HUDEP-2 (cell line): ENCODE results near the gene ANKS1B.
"Not testable (repeated sequence)": the region's sequence is repeated elsewhere in the genome, so short reads cannot be mapped to it uniquely, and the experiment has no call there.

Experiments used
- DNase-seq, 76 experiments: peaks; one replicate each; lab custom pipeline; 2025; ENCODE audit not compliant: unreplicated experiment in 76 of 76; lab: John Stamatoyannopoulos, UW

ANKS1B gene

DNA sequence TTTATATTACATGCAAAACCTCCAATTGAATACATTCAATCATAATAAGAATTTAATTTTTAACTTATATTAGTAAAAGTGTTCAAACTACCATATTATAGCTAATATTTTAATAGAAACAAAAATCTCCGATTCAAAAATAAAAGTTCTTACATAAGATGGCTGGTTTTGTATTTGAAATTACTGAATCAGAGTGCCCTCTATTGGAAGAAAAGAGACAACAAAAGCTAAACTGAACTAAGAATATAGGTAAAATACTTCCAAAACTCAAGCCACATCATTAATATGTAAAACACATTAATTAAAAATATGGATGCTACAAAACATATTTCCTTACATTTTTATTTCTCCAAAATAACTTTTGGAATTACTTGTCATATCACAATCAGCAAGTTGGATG, 216.9 kb downstream of the ANKS1B start:
- DNase-seq, result peak in 2 of 76 experiments; percentile 0 to 2

DNA sequence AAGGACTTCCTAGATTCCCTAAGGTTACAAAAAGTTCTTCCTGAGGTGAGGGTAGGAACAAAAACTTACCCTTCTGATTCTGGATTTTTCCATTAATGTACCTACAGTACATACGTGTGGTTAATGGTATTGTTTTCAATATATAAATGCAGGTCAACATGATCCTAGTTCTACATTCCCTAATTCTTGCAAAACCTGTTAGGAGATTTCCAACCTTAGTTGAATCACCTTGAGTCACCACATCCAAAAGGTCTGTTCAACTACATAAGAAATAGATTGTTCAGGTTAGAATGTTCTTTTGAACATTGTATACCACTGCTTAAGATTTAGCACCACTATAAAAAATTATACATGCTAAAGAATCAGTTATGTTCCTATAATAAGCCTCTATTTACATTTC, 218.3 kb downstream of the ANKS1B start:
- DNase-seq, result no peak

DNA sequence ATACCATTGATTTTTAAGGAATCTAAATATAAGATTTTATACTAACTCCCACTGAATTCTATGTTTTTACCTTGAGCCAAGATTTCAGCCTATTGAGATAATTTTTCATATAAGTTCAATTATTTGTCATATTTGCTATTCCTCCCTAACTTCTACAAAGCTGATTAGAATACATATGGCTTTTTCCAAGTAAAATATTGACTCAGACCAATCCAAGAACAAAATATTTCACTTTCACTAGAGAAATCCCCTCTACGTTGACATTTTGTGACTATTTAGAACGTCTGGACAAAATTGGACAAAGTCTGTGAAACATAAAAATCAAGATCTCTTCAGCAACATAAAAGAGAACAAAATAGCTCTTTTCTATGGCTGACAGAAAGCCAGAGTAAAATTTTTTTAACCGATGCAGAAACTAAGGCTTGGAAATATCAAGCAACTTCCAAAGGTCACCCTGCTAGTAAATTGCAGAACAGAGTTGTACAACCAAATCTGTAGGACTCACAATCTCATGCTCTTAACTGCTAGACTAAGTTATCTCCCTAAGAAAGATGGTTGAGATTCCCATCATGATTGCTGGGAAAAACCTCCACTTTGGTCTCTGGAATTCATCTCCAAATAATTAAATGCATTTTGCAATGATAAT, 219.1 kb downstream of the ANKS1B start:
- no peak for DNase-seq

DNA sequence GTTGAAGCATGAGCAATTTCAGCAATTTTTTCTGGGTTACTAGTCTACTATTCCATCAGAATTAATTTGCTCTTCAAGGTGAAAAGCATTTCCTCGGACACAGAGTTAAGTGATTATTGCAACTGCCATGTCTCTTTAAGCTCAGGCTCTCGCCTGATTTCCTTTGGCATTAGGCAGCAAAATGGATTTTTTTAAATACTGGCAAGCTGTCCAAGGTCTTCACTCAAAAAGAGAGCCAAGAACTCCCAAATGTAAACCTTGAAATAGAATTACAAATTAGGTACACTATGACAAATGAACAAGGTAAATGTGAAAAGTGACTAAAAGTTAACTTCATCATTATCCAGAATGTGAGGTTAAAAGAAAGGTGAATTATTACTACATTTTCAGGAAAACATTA, 225.3 kb downstream of the ANKS1B start:
- DNase-seq, result no peak

DNA sequence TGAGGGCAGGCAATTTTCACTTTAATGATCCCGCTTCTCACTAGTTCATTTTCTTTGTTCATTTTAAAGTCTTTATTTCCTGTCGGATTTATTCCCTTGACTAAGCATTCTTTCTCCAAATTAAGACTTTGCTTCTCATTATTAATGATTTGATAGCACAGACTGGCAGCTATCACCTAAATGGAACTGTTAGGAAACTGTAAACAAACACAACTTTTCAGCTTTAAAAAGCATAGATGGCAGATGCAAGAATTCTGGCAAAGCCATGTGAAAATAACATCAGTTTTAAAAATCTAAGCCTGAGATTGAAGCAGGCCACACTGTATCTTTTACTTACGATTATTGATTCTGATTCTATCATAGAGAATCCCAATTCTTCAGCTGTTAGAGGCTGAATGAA, 225.7 kb downstream of the ANKS1B start:
- DNase-seq, result no peak

DNA sequence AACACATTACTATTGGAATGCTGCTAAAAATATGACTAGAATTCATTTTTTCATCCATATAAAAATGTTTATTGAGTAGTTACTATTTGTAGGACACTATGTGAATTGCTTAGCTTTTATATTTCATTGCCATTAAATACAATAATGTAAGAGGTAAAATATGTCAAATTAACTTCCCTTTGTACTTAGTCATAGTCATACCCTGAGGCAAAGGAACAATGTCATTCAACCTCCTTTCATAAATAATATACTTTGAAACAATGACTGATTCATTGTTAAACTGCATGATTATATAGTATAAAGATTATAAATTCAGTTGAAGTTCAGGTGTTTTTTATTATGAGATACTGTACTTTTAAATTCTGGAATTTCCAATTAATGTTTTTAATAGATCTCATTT, 232.0 kb downstream of the ANKS1B start:
- DNase-seq, result no peak

DNA sequence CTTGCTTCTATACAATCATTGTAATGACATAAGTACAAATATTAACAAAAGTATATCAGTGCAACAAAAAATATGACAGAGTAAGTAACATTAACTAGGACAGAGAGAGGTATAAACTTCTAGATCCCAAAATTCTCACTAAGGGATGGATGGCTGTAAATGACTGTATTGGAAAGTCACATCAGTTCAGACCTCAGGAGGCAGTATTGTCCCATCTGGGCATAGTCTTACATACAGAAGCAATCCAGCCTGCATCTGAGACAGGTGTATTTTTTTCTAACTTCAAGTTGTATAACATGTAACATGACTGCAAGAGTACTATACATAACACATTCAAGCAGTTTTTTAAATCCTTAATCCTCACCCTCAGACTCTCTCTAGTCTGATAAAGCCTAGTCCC, 238.2 kb downstream of the ANKS1B start:
- DNase-seq, result no peak

DNA sequence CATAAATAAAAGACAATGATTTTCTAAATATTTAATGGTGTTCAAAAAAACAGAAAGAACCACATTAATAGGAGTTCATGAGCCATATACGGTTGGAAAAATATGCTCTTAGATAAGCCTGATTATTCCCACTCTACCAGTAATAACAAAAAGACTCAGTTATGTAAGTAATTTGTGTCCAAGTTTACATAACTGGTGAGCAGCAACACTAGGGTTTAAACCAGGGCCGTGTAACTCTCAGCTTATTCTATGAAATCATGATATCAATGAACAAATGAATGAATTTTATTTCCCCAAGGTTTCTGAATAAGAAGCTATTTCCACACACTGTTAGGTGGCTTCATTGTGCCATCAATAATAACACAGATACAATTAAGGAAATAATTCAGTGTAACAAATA, 238.8 kb downstream of the ANKS1B start:
- DNase-seq, result no peak

DNA sequence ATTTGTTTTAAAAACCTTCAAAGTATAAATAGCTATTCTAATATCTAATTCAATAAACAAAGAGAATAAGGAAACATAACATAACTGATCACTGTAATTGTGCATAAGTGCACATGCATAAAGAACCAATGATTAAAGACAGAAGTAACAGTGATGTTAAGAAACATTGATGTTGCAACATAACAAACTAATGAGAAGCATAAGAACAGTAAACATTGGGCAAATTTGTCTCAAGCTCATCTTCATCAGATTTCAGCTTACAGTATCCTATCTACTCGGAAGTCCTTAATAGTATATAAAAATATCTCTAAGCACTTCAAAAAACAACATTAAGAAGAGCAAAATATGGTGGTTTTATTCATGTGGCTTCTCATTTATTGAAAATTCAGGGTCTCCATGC, 239.6 kb downstream of the ANKS1B start:
- DNase-seq, result no peak

DNA sequence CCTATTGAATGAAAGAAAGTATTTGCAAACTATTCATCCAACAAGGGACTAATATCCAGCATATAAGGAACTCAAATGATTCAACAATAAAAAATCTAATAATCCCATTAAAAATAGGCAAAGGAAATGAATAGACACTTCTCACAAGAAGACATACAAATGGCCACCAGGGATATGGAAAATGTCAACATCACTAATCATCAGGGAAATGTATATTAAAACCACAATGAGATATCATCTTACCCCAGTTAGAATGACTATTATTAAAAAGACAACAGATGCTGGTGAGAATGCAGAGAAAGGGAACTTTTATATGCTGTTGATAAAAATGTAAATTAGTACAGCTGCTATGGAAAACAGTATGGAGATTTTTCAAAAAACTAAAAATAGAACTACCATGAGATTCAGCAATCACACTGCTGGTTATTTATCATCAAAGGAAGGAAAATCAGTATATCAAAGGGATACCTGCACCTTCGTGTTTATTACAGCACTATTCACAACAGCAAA, 247.9 kb downstream of the ANKS1B start:
- DNase-seq, result no peak

DNA sequence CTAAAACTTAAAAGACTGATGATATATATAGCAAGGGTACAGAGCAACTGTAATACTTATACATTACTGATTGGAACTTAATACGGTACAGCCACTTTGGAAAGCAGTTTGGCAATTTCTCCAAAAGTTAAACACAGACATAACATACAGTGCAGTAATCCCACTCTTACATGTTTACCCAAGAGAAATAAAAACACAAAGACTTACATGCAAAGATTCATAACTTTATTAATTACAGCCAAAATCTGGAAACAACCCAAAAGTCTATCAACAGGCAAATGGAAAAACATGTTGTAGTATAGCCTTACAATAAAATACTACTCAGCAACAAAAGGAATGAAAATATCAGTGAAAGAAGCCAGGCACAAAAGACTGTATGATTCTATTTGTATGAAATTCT, 252.6 kb downstream of the ANKS1B start:
- DNase-seq, result no peak

DNA sequence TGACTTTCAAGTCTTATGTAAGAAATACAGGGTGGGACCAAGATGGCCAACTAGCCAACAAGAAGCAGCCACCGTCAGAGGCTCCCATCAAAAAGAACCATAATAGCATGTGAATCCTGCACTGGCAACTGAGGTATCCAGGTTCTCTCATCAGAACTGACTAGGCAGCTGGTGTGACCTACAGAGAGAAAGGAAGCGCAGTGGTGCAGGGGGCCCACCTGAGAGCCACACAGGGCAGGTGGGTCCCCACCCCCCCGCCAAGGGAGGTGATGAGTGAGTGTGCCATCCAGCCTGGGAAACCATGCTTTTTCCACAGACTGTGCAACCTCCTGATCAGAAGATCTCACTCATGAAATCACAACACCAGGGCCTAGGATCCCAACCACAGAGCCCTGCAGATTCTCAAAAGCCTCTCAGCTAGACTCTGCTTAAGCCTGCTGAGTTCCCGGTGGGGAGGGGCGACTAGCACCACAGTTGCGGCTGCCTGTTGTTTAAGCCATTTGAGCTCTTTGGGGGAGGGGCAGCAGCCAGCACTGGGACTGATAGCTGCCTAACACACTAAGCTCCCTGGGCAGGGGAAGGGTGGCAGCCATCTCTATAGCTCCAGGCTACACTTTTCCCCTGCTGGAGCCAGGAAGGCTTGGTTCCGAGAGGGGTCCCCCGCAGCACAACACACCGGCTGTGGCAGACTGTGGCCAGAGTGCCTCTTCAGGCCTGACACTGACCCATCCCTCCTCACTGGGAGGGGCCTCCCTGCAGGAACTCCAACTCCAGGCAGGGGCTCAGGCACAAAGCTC, 261.8 kb downstream of the ANKS1B start:
- no peak for DNase-seq

DNA sequence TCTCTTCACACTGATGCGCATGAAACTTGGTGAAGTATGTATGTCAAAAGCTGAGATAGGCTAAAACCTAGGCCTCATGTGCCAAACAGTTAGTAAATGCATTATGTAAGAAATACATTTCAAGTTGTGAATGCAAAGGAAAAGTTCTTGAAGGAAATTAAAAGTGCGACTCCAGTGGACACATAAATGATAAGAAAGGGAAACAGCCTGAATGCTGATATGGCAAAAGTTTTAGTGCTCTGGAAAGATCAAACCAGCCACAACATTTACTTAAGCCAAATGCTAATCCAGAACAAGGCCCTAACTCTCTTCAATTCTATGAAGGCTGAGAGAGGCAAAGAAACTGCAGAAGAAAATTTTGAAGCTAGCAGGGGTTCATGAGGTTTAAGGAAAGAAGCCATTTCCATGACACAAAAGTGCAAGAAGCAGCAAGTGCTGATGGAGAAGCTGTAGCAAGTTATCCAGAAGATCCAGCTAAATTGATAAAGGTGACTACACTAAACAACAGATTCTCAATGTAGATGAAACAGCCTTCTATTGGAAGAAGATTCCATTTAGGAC, 262.9 kb downstream of the ANKS1B start:
- DNase-seq, result no peak

DNA sequence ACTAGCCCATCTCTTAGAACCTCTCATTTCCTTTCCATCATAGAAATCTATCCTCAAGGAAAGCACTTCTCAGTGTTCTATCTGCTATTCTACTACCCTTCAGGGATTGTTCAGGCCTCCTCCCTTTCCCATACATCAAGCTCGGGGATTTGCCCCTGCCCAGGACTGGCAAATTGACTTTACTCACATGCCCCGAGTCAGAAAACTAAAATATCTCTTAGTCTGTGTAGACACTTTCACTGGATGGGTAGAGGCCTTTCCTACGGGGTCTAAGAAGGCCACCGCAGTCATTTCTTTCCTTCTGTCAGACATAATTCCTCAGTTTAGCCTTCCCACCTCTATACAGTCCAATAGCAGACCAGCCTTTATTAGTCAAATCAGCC, 264.7 kb downstream of the ANKS1B start:
- not testable (repeated sequence) for DNase-seq

DNA sequence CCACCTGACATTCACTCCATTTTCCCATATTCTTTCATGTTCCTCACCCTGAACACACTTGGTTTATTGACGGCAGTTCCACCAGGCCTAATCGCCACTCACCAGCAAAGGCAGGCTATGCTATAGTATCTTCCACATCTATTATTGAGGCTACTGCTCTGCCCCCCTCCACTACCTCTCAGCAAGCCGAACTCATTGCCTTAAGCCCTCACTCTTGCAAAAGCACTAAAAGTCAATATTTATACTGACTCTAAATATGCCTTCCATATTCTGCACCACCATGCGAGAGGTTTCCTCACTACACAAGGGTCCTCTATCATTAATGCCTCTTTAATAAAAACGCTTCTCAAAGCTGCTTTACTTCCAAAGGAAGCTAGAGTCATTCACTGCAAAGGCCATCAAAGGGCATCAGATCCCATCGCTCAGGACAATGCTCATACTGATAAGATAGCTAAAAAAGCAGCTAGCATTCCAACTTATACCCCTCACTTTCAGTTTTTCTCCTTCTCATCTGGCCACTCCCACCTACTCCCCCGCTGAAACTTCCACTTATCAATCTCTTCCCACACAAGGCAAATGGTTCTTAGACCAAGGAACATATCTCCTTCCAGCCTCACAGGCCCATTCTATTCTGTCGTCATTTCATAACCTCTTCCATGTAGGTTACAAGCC, 265.2 kb downstream of the ANKS1B start:
- not testable (repeated sequence) for DNase-seq

DNA sequence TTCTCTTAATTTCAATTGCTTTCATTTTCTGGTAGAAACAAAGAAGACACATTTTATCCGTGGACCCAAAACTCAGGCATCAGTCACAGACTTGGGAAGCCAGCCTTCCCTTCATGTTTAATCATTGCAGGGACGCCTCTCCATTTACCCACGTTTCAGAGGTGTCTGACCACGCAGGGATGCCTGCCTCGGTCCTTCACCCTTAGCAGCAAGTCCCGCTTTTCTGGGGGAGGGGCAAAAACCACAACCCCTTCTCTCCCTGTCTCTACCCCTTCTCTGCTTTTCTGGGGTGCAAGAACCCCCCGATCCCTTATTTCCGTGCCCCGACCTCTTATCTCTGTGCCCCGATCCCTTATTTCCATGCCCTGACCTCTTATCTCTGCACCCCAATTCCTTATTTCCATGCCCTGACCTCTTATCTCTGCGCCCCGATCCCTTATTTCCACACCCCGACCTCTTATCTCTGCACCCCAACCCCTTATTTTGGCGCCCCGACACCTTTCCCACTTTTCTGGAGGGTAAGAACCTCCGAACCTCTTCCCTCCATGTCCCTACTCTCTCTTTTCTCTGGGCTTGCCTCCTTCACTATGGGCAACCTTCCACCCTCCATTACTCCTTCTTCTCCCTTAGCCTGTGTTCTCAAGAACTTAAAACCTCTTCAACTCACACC, 268.8 kb downstream of the ANKS1B start:
- DNase-seq, result not testable (repeated sequence)

DNA sequence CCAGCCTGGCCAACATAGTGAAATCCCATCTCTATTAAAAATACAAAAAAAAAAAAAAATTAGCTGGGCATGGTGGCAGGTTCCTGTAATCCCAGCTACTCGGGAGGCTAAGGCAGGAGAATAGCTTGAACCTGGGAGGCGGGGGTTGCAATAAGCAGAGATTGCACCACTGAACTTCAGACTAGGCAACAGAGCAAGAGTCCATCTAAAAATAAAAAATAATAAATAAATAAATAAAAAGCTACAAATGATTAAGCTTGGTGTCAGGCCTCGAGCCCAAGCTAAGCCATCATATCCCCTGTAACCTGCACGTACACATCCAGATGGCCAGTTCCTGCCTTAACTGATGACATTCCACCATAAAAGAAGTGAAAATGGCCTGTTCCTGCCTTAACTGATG, 269.8 kb downstream of the ANKS1B start:
- DNase-seq, result not testable (repeated sequence)

DNA sequence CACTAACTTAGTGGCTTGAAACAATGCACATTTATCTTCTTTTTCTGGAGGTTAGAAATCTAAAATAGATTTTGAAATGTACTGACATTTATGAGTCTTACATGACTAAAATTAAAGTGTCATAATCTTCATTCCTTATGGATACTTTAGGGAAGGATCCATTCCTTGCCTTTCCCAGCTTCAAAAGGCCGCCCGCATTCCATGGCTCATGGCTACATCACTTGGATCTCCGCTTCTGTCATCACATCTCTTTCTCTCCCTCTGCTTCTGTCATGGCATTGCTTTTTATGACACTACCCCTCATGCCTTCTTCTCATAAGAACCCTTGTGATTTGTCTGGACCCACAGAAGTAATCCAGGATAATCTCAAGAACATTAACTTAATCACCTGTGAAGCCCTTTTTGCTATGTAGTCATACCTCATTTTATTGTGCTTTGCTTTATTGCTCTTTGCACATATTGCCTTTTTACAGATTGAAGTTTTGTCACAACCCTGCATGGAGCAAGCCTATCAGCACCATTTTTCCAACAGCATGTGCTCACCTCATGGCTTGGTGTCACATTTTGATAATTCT, 270.7 kb downstream of the ANKS1B start:
- no peak for DNase-seq

DNA sequence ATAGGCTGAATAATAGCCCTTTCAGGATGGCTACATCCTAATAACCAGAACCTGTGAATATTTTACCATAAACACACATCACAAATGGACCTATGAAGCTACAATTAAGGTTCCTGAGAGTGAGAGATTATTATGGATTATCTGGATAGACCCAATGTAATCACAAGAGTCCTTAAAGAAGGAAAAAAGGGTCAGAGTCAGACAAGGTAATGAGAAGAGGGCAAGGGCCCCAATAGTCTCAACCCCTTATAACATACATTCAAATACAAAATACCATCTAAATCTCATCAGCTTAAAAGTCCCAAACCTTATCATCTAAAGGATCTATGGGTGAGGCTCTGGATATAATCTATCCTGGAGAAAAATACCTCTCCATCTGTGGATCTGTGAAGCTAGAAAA, 272.5 kb downstream of the ANKS1B start:
- DNase-seq, result no peak

DNA sequence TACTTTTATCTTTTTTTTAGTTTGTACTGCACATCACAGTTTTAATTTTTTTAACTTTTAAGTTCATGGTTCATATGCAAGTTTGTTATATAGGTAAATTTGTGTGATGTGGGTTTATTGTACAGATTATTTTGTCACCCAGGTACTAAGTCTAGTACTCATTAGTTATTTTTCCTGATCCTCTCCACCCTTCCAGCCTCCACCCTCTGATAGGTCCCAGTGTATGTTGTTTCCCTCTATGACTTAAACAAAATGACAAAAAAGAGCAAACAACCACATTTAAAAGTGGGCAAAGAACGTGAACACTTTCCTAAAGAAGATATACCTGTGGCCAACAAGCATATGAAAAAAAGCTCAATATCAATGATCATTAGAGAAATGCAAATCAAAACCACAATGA, 273.5 kb downstream of the ANKS1B start:
- DNase-seq, result no peak

DNA sequence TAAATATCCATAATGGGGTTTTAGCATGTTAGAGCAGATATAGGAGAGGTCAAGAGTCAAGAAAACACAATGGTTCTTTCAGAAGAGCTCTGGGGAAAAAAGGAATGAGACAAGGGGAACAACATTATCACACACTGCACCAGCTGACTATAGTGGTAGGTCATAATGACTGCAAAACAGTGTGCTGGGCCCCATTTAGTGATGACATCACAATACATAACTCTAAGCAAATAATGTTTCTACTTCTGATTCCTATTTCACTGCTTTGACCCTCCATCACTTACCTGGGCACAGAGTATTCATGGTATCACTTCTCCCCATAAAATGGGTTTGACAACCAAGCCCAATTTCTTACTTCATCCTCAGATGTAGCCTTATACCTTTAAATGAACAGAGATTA, 275.1 kb downstream of the ANKS1B start:
- no peak for DNase-seq
